Stomach (tissue), 9 donors: ENCODE results near the gene OTOR. TPM values are rescaled to one million over a fixed set of nuclear protein-coding genes. Genes with fewer than 3 reads are reported as not detected.
A peak's percentile ranks its signal among the peaks of the same experiment; 100 is the strongest.

Source experiments
- DNase-seq, 2 donors: peaks; one replicate each; pipeline versions ENCODE4 v3.0.0 to v3.0.0-alpha.2; 2013 to 2019
- H3K27ac ChIP-seq, 5 donors: fragments of 200-600 bp in 4 of 5; sonication (generic) in 4 of 5; one replicate each; pipeline ENCODE4 v1.5.1; 2013 to 2019; ENCODE audit warnings: mild to moderate bottlenecking in 1 of 5, moderate library complexity in 1 of 5
- H3K27me3 ChIP-seq, 3 donors: fragments of 200-600 bp; sonication (generic); one replicate each; pipeline ENCODE4 v1.5.1; 2017 to 2019; ENCODE audit warnings: mixed run types in 1 of 3
- H3K36me3 ChIP-seq, 4 donors: fragments of 200-600 bp; sonication (generic); 1 replicate in 3 of 4; 2 replicates in 1 of 4; pipeline ENCODE4 v1.5.1; 2016 to 2019
- H3K4me1 ChIP-seq, 4 donors: fragments of 200-600 bp; sonication (generic); one replicate each; pipeline ENCODE4 v1.5.1; 2016 to 2019
- H3K4me3 ChIP-seq, 4 donors: fragments of 200-600 bp; sonication (generic) in 3 of 4; one replicate each; pipeline ENCODE4 v1.5.1; 2016 to 2019; ENCODE audit warnings: mild to moderate bottlenecking in 1 of 4
- H3K9me3 ChIP-seq, 4 donors: fragments of 200-600 bp; sonication (generic); one replicate each; pipeline ENCODE4 v1.5.1; 2016 to 2019
- CTCF ChIP-seq, 7 experiments: fragments of 450-650 bp in 4 of 7; fragments of 200-600 bp in 3 of 7; sonication (generic) in 3 of 7; IDR thresholded peaks; one replicate each; pipeline ENCODE4 v1.5.1; 2016 to 2019; ENCODE audit warnings: antibody characterized with exemption in 7 of 7, control low read depth in 2 of 7, mild to moderate bottlenecking in 1 of 7
- EP300 ChIP-seq: sonication (generic); formaldehyde crosslinking; IDR thresholded peaks from one replicate; pipeline ENCODE4 v1.6.1; 2017; ENCODE audit warnings: antibody characterized with exemption
- POLR2A ChIP-seq, 4 donors: fragments of 450-650 bp; IDR thresholded peaks; one replicate each; pipeline ENCODE4 v1.6.1; 2016; ENCODE audit warnings: antibody characterized with exemption in 4 of 4, control low read depth in 2 of 4, mild to moderate bottlenecking in 1 of 4, moderate library complexity in 1 of 4
- POLR2AphosphoS5 ChIP-seq, 3 donors: sonication (generic); formaldehyde crosslinking; IDR thresholded peaks; one replicate each; pipeline ENCODE4 v1.6.1; 2016; ENCODE audit warnings: antibody characterized with exemption in 3 of 3
- WGBS, 5 donors: extraction: QIAGEN DNeasy Blood & Tissue Kit in 3 of 5; methylation state at CpG; one replicate each; pipeline versions ENCODE4 v1.1.5 to v1.1.7; 2013 to 2018; 5-methylcytosine and 5-hydroxymethylcytosine counted together
- intact Hi-C: fragments of 100-400 bp; cut with DNase I; formaldehyde crosslinking; loops from one replicate; pipeline ENCODE4 v1.15.1; 2023; ENCODE audit warnings: low total_unique reads
- polyA plus RNA-seq, 3 donors: library from polyadenylated mRNA; stranded (reverse); fragments of 200-250 nt; gene quantifications; one replicate each; pipeline ENCODE4 v1.2.3, GENCODE V29; 2013
- total RNA-seq, 5 donors: library from RNA; depleted of rRNA; stranded (reverse); fragments of >200 nt; gene quantifications; one replicate each; pipeline versions ENCODE4 v1.1.0 to v1.2.3, GENCODE V29; 2014 to 2016
- donor health status: healthy with polysubstance abuse.
- donor health status: Bipolar disorder and iron deficiency.
- donor health status: healthy.

Gene OTOR
- total and polyA plus RNA-seq, 8 donors = not detected

- Histone ChIP-seq H3K27ac (no peak overlapping the region), H3K9me3 (no peaks in the 10 kb centered on the region), H3K27me3 (no peaks in the 10 kb centered on the region), H3K4me3 (no peak overlapping the region), H3K36me3 (peaks cover 16 to 70% (median 70%) of the 10 kb centered on the region in 4 donors), H3K4me1 (no peaks in the 10 kb centered on the region)
- 83 to 91% (median 86%) methylated on average over 6 of the region's 6 CpGs for WGBS, 5 donors
- TF ChIP-seq POLR2AphosphoS5 (IDR thresholded peaks at IDR 0.05) = no peak
- TF ChIP-seq CTCF (IDR thresholded peaks at IDR 0.05) = no peak
- no peak for TF ChIP-seq POLR2A (IDR thresholded peaks at IDR 0.05)
- intact Hi-C loops = no loop called here
- DNase-seq = no peak
Measured at GRCh38 chr20:16740365-16741072, 7.6 kb upstream of the OTOR start.

GRCh38 chr20:16744178-16744807, 3.9 kb upstream of the OTOR start:
- Histone ChIP-seq H3K4me3 (no peak overlapping the region), H3K4me1 (no peaks in the 10 kb centered on the region), H3K9me3 (no peaks in the 10 kb centered on the region), H3K27ac (no peak overlapping the region), H3K36me3 (peaks cover 9 to 34% (median 33%) of the 10 kb centered on the region in 4 donors), H3K27me3 (no peaks in the 10 kb centered on the region)
- 52 to 77% (median 69%) methylated on average over 3 of the region's 3 CpGs for WGBS, 5 donors
- intact Hi-C loops = no loop called here
- DNase-seq = no peak
- no peak for TF ChIP-seq POLR2A (IDR thresholded peaks at IDR 0.05)
- TF ChIP-seq POLR2AphosphoS5 (IDR thresholded peaks at IDR 0.05) = no peak
- TF ChIP-seq EP300 = no peak
- no peak for TF ChIP-seq CTCF (IDR thresholded peaks at IDR 0.05)

- peaks cover 7 to 25% (median 24%) of the 10 kb centered on the region in 4 donors for H3K36me3 ChIP-seq
- no peaks in the 10 kb centered on the region for H3K27me3 ChIP-seq
- no peak for TF ChIP-seq POLR2A (IDR thresholded peaks at IDR 0.05)
- TF ChIP-seq EP300 = no peak
- TF ChIP-seq POLR2AphosphoS5 (IDR thresholded peaks at IDR 0.05) = no peak
- TF ChIP-seq CTCF (IDR thresholded peaks at IDR 0.05) = no peak
- no peak for DNase-seq
- WGBS, 5 donors = 74 to 83% (median 75%) methylated on average over 5 of the region's 5 CpGs
- intact Hi-C loops = no loop called here
- H3K4me3 ChIP-seq = no peak overlapping the region
- H3K27ac ChIP-seq = no peak overlapping the region
- H3K9me3 ChIP-seq = no peaks in the 10 kb centered on the region
- H3K4me1 ChIP-seq = no peaks in the 10 kb centered on the region
Measured at GRCh38 chr20:16745204-16745603, 3.0 kb upstream of the OTOR start.

- TF ChIP-seq POLR2A (IDR thresholded peaks at IDR 0.05) = no peak
- TF ChIP-seq EP300 = no peak
- TF ChIP-seq POLR2AphosphoS5 (IDR thresholded peaks at IDR 0.05) = no peak
- TF ChIP-seq CTCF (IDR thresholded peaks at IDR 0.05) = no peak
- Histone ChIP-seq H3K27ac (no peak overlapping the region), H3K9me3 (no peaks in the 10 kb centered on the region), H3K4me1 (no peaks in the 10 kb centered on the region), H3K4me3 (no peak overlapping the region), H3K27me3 (no peaks in the 10 kb centered on the region), H3K36me3 (peaks cover 0 to 4% (median 3%) of the 10 kb centered on the region in 4 donors)
- peak in 1 of 2 donors; percentile 31 for DNase-seq
- intact Hi-C loops = no loop called here
- 46 to 51% (median 49%) methylated on average over 3 of the region's 3 CpGs for whole genome bisulfite sequencing, 5 donors
Measured at GRCh38 chr20:16747291-16747811, 807 bp upstream of the OTOR start.
